Loucy (cell line): ENCODE measurements around the gene CCL5.

Experiments used
- H2AFZ ChIP-seq: fragments of 200-600 bp; sonication (generic); 2 replicates; pipeline ENCODE4 v1.6.0; 2016; ENCODE audit warnings: antibody characterized with exemption, mild to moderate bottlenecking, low read length, moderate library complexity
- H3F3A ChIP-seq: fragments of 200-600 bp; 2 replicates; pipeline ENCODE4 v1.6.0; 2016; ENCODE audit warnings: antibody characterized with exemption, low read depth, mild to moderate bottlenecking
- H3K27me3 ChIP-seq: fragments of 200-600 bp; sonication (generic); 2 replicates; pipeline ENCODE4 v1.6.1; 2014; ENCODE audit warnings: low read length, mild to moderate bottlenecking; ENCODE audit not compliant: insufficient read depth, poor library complexity, severe bottlenecking
- H3K36me3 ChIP-seq: fragments of 200-600 bp; sonication (generic); 2 replicates; pipeline ENCODE4 v1.6.1; 2016; ENCODE audit warnings: low read length; ENCODE audit not compliant: insufficient read depth
- H3K4me1 ChIP-seq: fragments of 200-600 bp; sonication (generic); 2 replicates; pipeline ENCODE4 v1.5.1; 2014; ENCODE audit warnings: low read length, mild to moderate bottlenecking; ENCODE audit not compliant: insufficient read depth, poor library complexity, severe bottlenecking
- H3K4me2 ChIP-seq: fragments of 200-600 bp; sonication (generic); 2 replicates; pipeline ENCODE4 v1.6.0; 2014; ENCODE audit warnings: antibody characterized with exemption, low read length, low read depth, mild to moderate bottlenecking; ENCODE audit not compliant: poor library complexity, severe bottlenecking
- H3K4me3 ChIP-seq: fragments of 200-600 bp; sonication (generic); 2 replicates; pipeline ENCODE4 v1.5.1; 2014; ENCODE audit warnings: low read length, mild to moderate bottlenecking, mixed read lengths; ENCODE audit not compliant: poor library complexity, severe bottlenecking
- H3K79me2 ChIP-seq: fragments of 200-600 bp; sonication (generic); 2 replicates; pipeline ENCODE4 v1.6.1; 2014; ENCODE audit warnings: low read length; ENCODE audit not compliant: insufficient read depth
- H3K9ac ChIP-seq: fragments of 200-600 bp; sonication (generic); 2 replicates; pipeline ENCODE4 v1.6.0; 2014; ENCODE audit warnings: mild to moderate bottlenecking, low read depth, low read length, moderate library complexity; ENCODE audit not compliant: poor library complexity, severe bottlenecking
- H3K9me2 ChIP-seq: fragments of 200-600 bp; sonication (generic); replicated peaks from 2 replicates; pipeline ENCODE4 v1.6.1; 2016; ENCODE audit warnings: low read depth, low read length, mixed read lengths
- H3K9me3 ChIP-seq: fragments of 200-600 bp; sonication (generic); 2 replicates; pipeline ENCODE4 v1.6.1; 2014; ENCODE audit warnings: mild to moderate bottlenecking, antibody characterized with exemption, low read length, low read depth; ENCODE audit not compliant: insufficient read depth
- H4K20me1 ChIP-seq: fragments of 200-600 bp; sonication (generic); 2 replicates; pipeline ENCODE4 v1.6.0; 2014; ENCODE audit warnings: antibody characterized with exemption, low read length, mild to moderate bottlenecking; ENCODE audit not compliant: insufficient read depth, poor library complexity, severe bottlenecking
- CTCF ChIP-seq: fragments of 200-600 bp; sonication (generic); conservative IDR thresholded peaks from 2 replicates; pipeline ENCODE4 v1.5.1; 2014; ENCODE audit warnings: mild to moderate bottlenecking, antibody characterized with exemption, low read length
- EZH2phosphoT487 ChIP-seq: fragments of 200-600 bp; IDR thresholded peaks from 2 replicates; pipeline ENCODE4 v1.6.1; 2018; ENCODE audit warnings: antibody characterized with exemption, mild to moderate bottlenecking, moderate library complexity, borderline replicate concordance

The CCL5 gene

GRCh38 chr17:35891269-35891668, 11.1 kb upstream of the CCL5 start:
- Histone ChIP-seq H4K20me1 (no peaks in the 10 kb centered on the region), H3K4me3 (no peak overlapping the region), H3K4me2 (no peak overlapping the region), H3F3A (no peaks in the 10 kb centered on the region), H3K79me2 (no peaks in the 10 kb centered on the region), H3K9me3 (no peaks in the 10 kb centered on the region), H3K27me3 (no peaks in the 10 kb centered on the region), H3K9me2 (no peaks in the 10 kb centered on the region), H3K36me3 (no peaks in the 10 kb centered on the region), H3K4me1 (peaks cover 17% of the 10 kb centered on the region), H3K9ac (no peak overlapping the region), H2AFZ (no peak overlapping the region)
- TF ChIP-seq EZH2phosphoT487 (no peak), CTCF (no peak)

GRCh38 chr17:35890774-35891155, 10.6 kb upstream of the CCL5 start:
- no peak overlapping the region for H3K9ac ChIP-seq

GRCh38 chr17:35889818-35890773, 9.9 kb upstream of the CCL5 start:
- H3K27me3 ChIP-seq = no peaks in the 10 kb centered on the region
- peaks cover 12% of the 10 kb centered on the region for H3K4me1 ChIP-seq
- H3K9ac ChIP-seq = no peak overlapping the region
- TF ChIP-seq EZH2phosphoT487 = no peak
- no peak for TF ChIP-seq CTCF
- H3K4me2 ChIP-seq = peak overlapping the region; percentile 6
- H4K20me1 ChIP-seq = no peaks in the 10 kb centered on the region
- no peaks in the 10 kb centered on the region for H3K9me3 ChIP-seq
- H3K4me3 ChIP-seq = no peak overlapping the region
- H3K79me2 ChIP-seq = no peaks in the 10 kb centered on the region
- no peaks in the 10 kb centered on the region for H3F3A ChIP-seq
- peak overlapping the region; percentile 80 for H2AFZ ChIP-seq
- no peaks in the 10 kb centered on the region for H3K9me2 ChIP-seq
- no peaks in the 10 kb centered on the region for H3K36me3 ChIP-seq

More at GRCh38 chr17:35890774-35891155, 10.6 kb upstream of the CCL5 start:
- H3K36me3 ChIP-seq = no peaks in the 10 kb centered on the region
- no peaks in the 10 kb centered on the region for H3K79me2 ChIP-seq
- peaks cover 16% of the 10 kb centered on the region for H3K4me1 ChIP-seq
- no peaks in the 10 kb centered on the region for H3F3A ChIP-seq
- no peaks in the 10 kb centered on the region for H3K27me3 ChIP-seq
- no peak for TF ChIP-seq EZH2phosphoT487
- TF ChIP-seq CTCF = no peak
- no peaks in the 10 kb centered on the region for H3K9me3 ChIP-seq
- H3K4me3 ChIP-seq = no peak overlapping the region
- no peak overlapping the region for H3K4me2 ChIP-seq
- no peaks in the 10 kb centered on the region for H3K9me2 ChIP-seq
- no peak overlapping the region for H2AFZ ChIP-seq
- H4K20me1 ChIP-seq = no peaks in the 10 kb centered on the region
